Measurements from ENCODE around the gene AHCYL2. TPM values are rescaled to one million over a fixed set of nuclear protein-coding genes. Genes with fewer than 3 reads are reported as not detected.
"Not testable (repeated sequence)": the region's sequence is repeated elsewhere in the genome, so short reads cannot be mapped to it uniquely, and the experiment has no call there.

AHCYL2 gene
- total RNA-seq, 2 experiments from 2014 or later = 5.0 to 8.7 TPM

- no TSS peak for BruUV-seq (replicated peaks)
- no peaks in the 10 kb centered on the region for H3K79me2 ChIP-seq (ENCODE audit: insufficient read depth, low read depth, low read length)
- no peaks in the 10 kb centered on the region for H4K20me1 ChIP-seq (ENCODE audit: insufficient read depth, low read length)
- POLR2A ChIA-PET = no interaction called here
- no peak overlapping the region for H3K4me2 ChIP-seq (ENCODE audit: low read length)
- H2AFZ ChIP-seq (ENCODE audit: low read length) = no peak overlapping the region
- no peak overlapping the region for H3K27ac ChIP-seq (ENCODE audit: low read depth, low read length, poor library complexity, severe bottlenecking)
- H3K4me3 ChIP-seq (ENCODE audit: low read depth, low read length, poor library complexity, severe bottlenecking) = no peak overlapping the region
- no peaks in the 10 kb centered on the region for H3K4me1 ChIP-seq (ENCODE audit: insufficient read depth, low read length, poor library complexity, severe bottlenecking)
- no peaks in the 10 kb centered on the region for H3K9me3 ChIP-seq (ENCODE audit: low read length)
- intact Hi-C loops (cut with micrococcal nuclease; ENCODE audit: unreplicated experiment) = no loop called here
- TF ChIP-seq EZH2phosphoT487 (IDR thresholded peaks at IDR 0.05; ENCODE audit: borderline replicate concordance, low read depth, low read length) (no peak), CTCF (conservative IDR thresholded peaks at IDR 0.05; ENCODE audit: low read length) (no peak)
- H3K9me2 ChIP-seq (ENCODE audit: insufficient read depth, low read length) = no peaks in the 10 kb centered on the region
- H3K36me3 ChIP-seq (ENCODE audit: insufficient read depth, low read length) = no peaks in the 10 kb centered on the region
- CTCF ChIA-PET (ENCODE audit: unreplicated experiment) = no interaction called here
- DNase-seq (ENCODE audit: low spot score) = no peak
These were observed 245.1 kb downstream of the AHCYL2 start for GRCh38 chr7:129469930-129470329.

- no peak overlapping the region for H3K27ac ChIP-seq (ENCODE audit: low read depth, low read length, poor library complexity, severe bottlenecking)
- H3K4me2 ChIP-seq (ENCODE audit: low read length) = no peak overlapping the region
- no peak overlapping the region for H2AFZ ChIP-seq (ENCODE audit: low read length)
- H3K4me1 ChIP-seq (ENCODE audit: insufficient read depth, low read length, poor library complexity, severe bottlenecking) = no peaks in the 10 kb centered on the region
- no peaks in the 10 kb centered on the region for H3K9me2 ChIP-seq (ENCODE audit: insufficient read depth, low read length)
- H3K36me3 ChIP-seq (ENCODE audit: insufficient read depth, low read length) = no peaks in the 10 kb centered on the region
- no peaks in the 10 kb centered on the region for H3K9me3 ChIP-seq (ENCODE audit: low read length)
- ChIA-PET CTCF (ENCODE audit: unreplicated experiment) (no interaction called here), POLR2A (no interaction called here)
- no peak for DNase-seq (ENCODE audit: low spot score)
- no peaks in the 10 kb centered on the region for H3K79me2 ChIP-seq (ENCODE audit: insufficient read depth, low read depth, low read length)
- intact Hi-C loops (cut with micrococcal nuclease; ENCODE audit: unreplicated experiment) = no loop called here
- H3K4me3 ChIP-seq (ENCODE audit: low read depth, low read length, poor library complexity, severe bottlenecking) = no peak overlapping the region
- no TSS peak for BruUV-seq (replicated peaks)
- TF ChIP-seq EZH2phosphoT487 (IDR thresholded peaks at IDR 0.05; ENCODE audit: borderline replicate concordance, low read depth, low read length) (no peak), CTCF (conservative IDR thresholded peaks at IDR 0.05; ENCODE audit: low read length) (no peak)
- no peaks in the 10 kb centered on the region for H4K20me1 ChIP-seq (ENCODE audit: insufficient read depth, low read length)
These were observed 245.6 kb downstream of the AHCYL2 start for GRCh38 chr7:129470411-129470810.

DNA sequence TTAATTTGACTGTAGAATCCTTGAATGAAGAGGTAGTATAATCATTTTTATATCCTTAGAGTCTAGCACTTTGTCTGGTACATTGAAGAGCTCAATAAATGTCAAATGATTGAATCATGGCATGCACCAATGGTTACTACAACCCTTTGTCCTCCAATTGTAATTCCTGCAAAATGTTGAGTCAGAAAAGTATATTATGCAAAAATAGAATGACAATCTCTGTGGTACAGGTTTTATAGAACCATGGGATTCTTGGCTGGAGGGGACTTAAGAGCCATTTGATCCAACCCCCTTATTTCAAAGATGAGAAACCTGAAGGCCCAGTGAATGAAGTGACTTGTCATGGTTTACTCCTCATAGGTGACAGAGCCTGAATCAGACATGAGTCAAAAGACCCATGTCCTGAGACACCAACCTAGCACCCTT lies 246.6 kb downstream of the AHCYL2 start:
- TF ChIP-seq CTCF (conservative IDR thresholded peaks at IDR 0.05; ENCODE audit: low read length) = no peak
- TF ChIP-seq EZH2phosphoT487 (IDR thresholded peaks at IDR 0.05; ENCODE audit: borderline replicate concordance, low read depth, low read length) = no peak
- intact Hi-C loops (cut with micrococcal nuclease; ENCODE audit: unreplicated experiment) = no loop called here
- Histone ChIP-seq H3K79me2 (ENCODE audit: insufficient read depth, low read depth, low read length) (no peaks in the 10 kb centered on the region), H3K27ac (ENCODE audit: low read depth, low read length, poor library complexity, severe bottlenecking) (no peak overlapping the region), H2AFZ (ENCODE audit: low read length) (no peak overlapping the region), H4K20me1 (ENCODE audit: insufficient read depth, low read length) (no peaks in the 10 kb centered on the region), H3K9me2 (ENCODE audit: insufficient read depth, low read length) (no peaks in the 10 kb centered on the region), H3K4me2 (ENCODE audit: low read length) (no peak overlapping the region), H3K4me1 (ENCODE audit: insufficient read depth, low read length, poor library complexity, severe bottlenecking) (no peaks in the 10 kb centered on the region), H3K36me3 (ENCODE audit: insufficient read depth, low read length) (no peaks in the 10 kb centered on the region), H3K4me3 (ENCODE audit: low read depth, low read length, poor library complexity, severe bottlenecking) (no peak overlapping the region), H3K9me3 (ENCODE audit: low read length) (no peaks in the 10 kb centered on the region)
- CTCF ChIA-PET (ENCODE audit: unreplicated experiment) = interaction anchor here (1.8 kb wide), 1 partner anchor 104 kb away, joined by 7 read pairs; no protein-coding TSS in a partner anchor
- BruUV-seq (replicated peaks) = no TSS peak
- DNase-seq (ENCODE audit: low spot score) = no peak
- POLR2A ChIA-PET = interaction anchor here (0.7 to 1.3 kb wide), 4 partner anchors 37 to 240 kb away, joined by 3 to 5 read pairs (median 4); partner anchors contain the start of gene STRIP2

DNA sequence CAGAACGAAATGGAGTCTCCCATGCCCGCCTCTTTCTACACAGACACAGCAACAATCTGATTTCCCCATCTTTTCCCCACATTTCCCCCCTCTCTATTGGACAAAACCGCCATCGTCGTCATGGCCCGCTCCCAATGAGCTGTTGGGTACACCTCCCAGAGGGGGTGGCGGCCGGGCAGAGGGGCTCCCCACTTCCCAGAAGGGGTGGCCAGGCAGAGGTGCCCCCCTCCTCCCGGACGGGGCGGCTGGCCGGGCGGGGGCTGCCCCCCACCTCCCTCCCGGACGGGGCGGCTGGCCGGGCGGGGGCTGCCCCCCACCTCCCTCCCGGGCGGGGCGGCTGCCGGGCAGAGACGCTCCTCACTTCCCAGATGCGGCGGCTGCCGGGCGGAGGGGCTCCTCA lies 251.1 kb downstream of the AHCYL2 start:
- DNase-seq (ENCODE audit: low spot score); BruUV-seq (replicated peaks); CTCF ChIA-PET (ENCODE audit: unreplicated experiment); H3K27ac ChIP-seq (ENCODE audit: low read depth, low read length, poor library complexity, severe bottlenecking); H2AFZ ChIP-seq (ENCODE audit: low read length); POLR2A ChIA-PET; intact Hi-C loops (cut with micrococcal nuclease; ENCODE audit: unreplicated experiment); H3K36me3 ChIP-seq (ENCODE audit: insufficient read depth, low read length); H4K20me1 ChIP-seq (ENCODE audit: insufficient read depth, low read length); H3K9me3 ChIP-seq (ENCODE audit: low read length); H3K4me1 ChIP-seq (ENCODE audit: insufficient read depth, low read length, poor library complexity, severe bottlenecking); H3K4me3 ChIP-seq (ENCODE audit: low read depth, low read length, poor library complexity, severe bottlenecking); H3K79me2 ChIP-seq (ENCODE audit: insufficient read depth, low read depth, low read length); H3K4me2 ChIP-seq (ENCODE audit: low read length); H3K9me2 ChIP-seq (ENCODE audit: insufficient read depth, low read length): not testable (repeated sequence)

Data from OCI-LY7 (cell line).